Measurements from ENCODE around the gene FSIP1. TPM values are rescaled to one million over a fixed set of nuclear protein-coding genes. Genes with fewer than 3 reads are reported as not detected.

Gene FSIP1
- total RNA-seq, 1 donor from 2014 or later = 1.6 TPM

GRCh38 chr15:39700375-39700700 lies 82.3 kb downstream of the FSIP1 start:
- no peaks in the 10 kb centered on the region for H3K36me3 Mint-ChIP-seq (ENCODE audit: insufficient read depth)
- H3K27me3 Mint-ChIP-seq = no peaks in the 10 kb centered on the region
- no peak overlapping the region for H3K27ac Mint-ChIP-seq
- H3K4me1 Mint-ChIP-seq (ENCODE audit: low read depth) = no peaks in the 10 kb centered on the region
- no peak overlapping the region for H3K4me3 Mint-ChIP-seq (ENCODE audit: low read depth)
- no peak for DNase-seq (ENCODE audit: low spot score, unreplicated experiment)
- H3K9me3 Mint-ChIP-seq (ENCODE audit: low read depth) = no peaks in the 10 kb centered on the region
- no peak for TF ChIP-seq CTCF (IDR thresholded peaks at IDR 0.05; ENCODE audit: unreplicated experiment)

DNA sequence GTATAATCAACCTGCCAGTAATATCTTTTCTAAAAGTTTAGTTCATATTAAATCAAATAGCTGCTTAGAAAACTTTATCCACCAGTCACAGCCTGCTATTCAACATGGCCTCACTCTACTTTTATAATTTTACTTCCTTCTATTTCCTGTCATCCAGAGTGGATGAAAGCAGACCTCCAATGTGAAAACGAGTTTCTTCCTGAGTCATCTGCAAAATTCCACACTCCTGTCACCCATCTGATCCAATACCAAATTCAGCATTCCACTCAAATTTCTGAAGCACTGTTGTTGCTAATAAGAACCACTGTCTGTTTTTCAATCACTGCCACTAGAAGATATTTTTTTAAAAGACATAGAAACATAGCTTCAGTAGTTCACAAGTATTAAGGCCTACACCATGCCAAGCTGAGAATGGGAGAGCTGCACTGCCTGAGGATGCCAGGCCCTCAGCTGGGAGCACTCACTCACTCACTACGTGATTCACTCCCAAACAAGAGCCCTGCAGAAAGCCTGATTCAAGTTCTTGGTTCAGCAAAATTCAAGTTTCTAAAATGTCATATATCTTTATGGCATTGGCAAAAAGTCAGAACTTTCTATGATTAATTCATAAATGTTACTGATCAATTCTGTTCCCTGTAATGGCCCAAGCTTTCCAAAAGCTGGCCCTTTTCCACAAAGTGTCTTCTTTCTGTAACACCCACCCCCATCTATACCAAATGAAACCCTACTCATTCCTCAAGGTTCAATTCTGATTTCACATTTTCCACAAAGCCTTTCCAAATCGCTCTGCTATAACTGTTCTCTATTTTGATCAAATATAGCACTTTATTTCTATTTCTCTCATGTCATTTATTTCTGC lies 82.9 kb downstream of the FSIP1 start:
- Mint-ChIP-seq H3K4me3 (ENCODE audit: low read depth) (no peak overlapping the region), H3K9me3 (ENCODE audit: low read depth) (no peaks in the 10 kb centered on the region), H3K4me1 (ENCODE audit: low read depth) (no peaks in the 10 kb centered on the region), H3K27ac (no peak overlapping the region), H3K27me3 (no peaks in the 10 kb centered on the region), H3K36me3 (ENCODE audit: insufficient read depth) (no peaks in the 10 kb centered on the region)
- no peak for DNase-seq (ENCODE audit: low spot score, unreplicated experiment)
- no peak for TF ChIP-seq CTCF (IDR thresholded peaks at IDR 0.05; ENCODE audit: unreplicated experiment)

GRCh38 chr15:39698444-39699390 lies 83.9 kb downstream of the FSIP1 start:
- Mint-ChIP-seq H3K9me3 (ENCODE audit: low read depth) (no peaks in the 10 kb centered on the region), H3K4me1 (ENCODE audit: low read depth) (no peaks in the 10 kb centered on the region), H3K4me3 (ENCODE audit: low read depth) (no peak overlapping the region), H3K27me3 (no peaks in the 10 kb centered on the region), H3K27ac (no peak overlapping the region), H3K36me3 (ENCODE audit: insufficient read depth) (no peaks in the 10 kb centered on the region)
- no peak for TF ChIP-seq CTCF (IDR thresholded peaks at IDR 0.05; ENCODE audit: unreplicated experiment)
- DNase-seq (ENCODE audit: low spot score, unreplicated experiment) = no peak

- no peaks in the 10 kb centered on the region for H3K36me3 Mint-ChIP-seq (ENCODE audit: insufficient read depth)
- DNase-seq (ENCODE audit: low spot score, unreplicated experiment) = no peak
- no peaks in the 10 kb centered on the region for H3K9me3 Mint-ChIP-seq (ENCODE audit: low read depth)
- TF ChIP-seq CTCF (IDR thresholded peaks at IDR 0.05; ENCODE audit: unreplicated experiment) = no peak
- H3K4me1 Mint-ChIP-seq (ENCODE audit: low read depth) = peaks cover 7% of the 10 kb centered on the region
- H3K27me3 Mint-ChIP-seq = peaks cover 6% of the 10 kb centered on the region
- no peak overlapping the region for H3K27ac Mint-ChIP-seq
- H3K4me3 Mint-ChIP-seq (ENCODE audit: low read depth) = no peak overlapping the region
These were observed 85.1 kb downstream of the FSIP1 start for GRCh38 chr15:39697509-39697908.

DNA sequence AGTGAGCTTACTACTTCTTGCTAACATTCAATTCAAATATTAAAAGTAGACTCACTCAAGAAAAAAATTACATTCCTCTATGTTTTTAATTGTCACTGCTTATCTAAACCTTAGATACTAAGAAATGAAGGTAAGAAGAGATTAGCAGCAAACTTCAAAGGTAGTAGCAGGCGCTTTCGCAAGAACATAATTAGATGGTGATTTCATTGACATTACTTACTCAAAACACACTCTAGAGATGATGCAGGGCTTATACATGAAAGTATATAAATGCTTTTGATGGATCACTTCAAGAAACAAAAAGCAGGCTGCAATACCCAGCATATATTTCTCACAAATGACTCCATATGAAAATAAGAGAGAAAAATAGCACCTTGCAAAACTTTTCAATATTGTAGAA lies 86.8 kb downstream of the FSIP1 start:
- Mint-ChIP-seq H3K4me3 (ENCODE audit: low read depth) (no peak overlapping the region), H3K9me3 (ENCODE audit: low read depth) (no peaks in the 10 kb centered on the region), H3K4me1 (ENCODE audit: low read depth) (peaks cover 9% of the 10 kb centered on the region), H3K27me3 (peaks cover 20% of the 10 kb centered on the region), H3K27ac (no peak overlapping the region), H3K36me3 (ENCODE audit: insufficient read depth) (no peaks in the 10 kb centered on the region)
- no peak for DNase-seq (ENCODE audit: low spot score, unreplicated experiment)
- TF ChIP-seq CTCF (IDR thresholded peaks at IDR 0.05; ENCODE audit: unreplicated experiment) = no peak
